GM15510 (cell line): Measurements from ENCODE around the gene LIPC.

ENCODE experiments used
- POLR2A ChIP-seq: IDR thresholded peaks from 3 replicates; pipeline ENCODE4 v1.6.1; 2011; ENCODE audit warnings: borderline replicate concordance; ENCODE audit not compliant: insufficient read length; ENCODE audit errors: extremely low read depth

LIPC gene

GRCh38 chr15:58467722-58468423, 36.1 kb downstream of the LIPC start:
- no peak for TF ChIP-seq POLR2A

GRCh38 chr15:58469432-58470353, 37.9 kb downstream of the LIPC start:
- TF ChIP-seq POLR2A = no peak

GRCh38 chr15:58471348-58471747, 39.6 kb downstream of the LIPC start:
- no peak for TF ChIP-seq POLR2A

GRCh38 chr15:58472221-58472620, 40.4 kb downstream of the LIPC start:
- no peak for TF ChIP-seq POLR2A

GRCh38 chr15:58472821-58473581, 41.2 kb downstream of the LIPC start:
- TF ChIP-seq POLR2A = no peak

GRCh38 chr15:58473724-58474123, 41.9 kb downstream of the LIPC start:
- TF ChIP-seq POLR2A = no peak

- TF ChIP-seq POLR2A = no peak
Measured at GRCh38 chr15:58474741-58475323, 43.0 kb downstream of the LIPC start.

- no peak for TF ChIP-seq POLR2A
Measured at GRCh38 chr15:58475573-58476524, 44.1 kb downstream of the LIPC start.

- no peak for TF ChIP-seq POLR2A
Measured at GRCh38 chr15:58476525-58477162, 44.9 kb downstream of the LIPC start.

- TF ChIP-seq POLR2A = no peak
Measured at GRCh38 chr15:58477170-58477569, 45.4 kb downstream of the LIPC start.

- no peak for TF ChIP-seq POLR2A
Measured at GRCh38 chr15:58478035-58478434, 46.2 kb downstream of the LIPC start.

GRCh38 chr15:58478579-58478978, 46.8 kb downstream of the LIPC start:
- TF ChIP-seq POLR2A = no peak

GRCh38 chr15:58479941-58480340, 48.1 kb downstream of the LIPC start:
- no peak for TF ChIP-seq POLR2A
